ENCODE data around the gene MMP23B.
"Not testable (repeated sequence)": the region's sequence is repeated elsewhere in the genome, so short reads cannot be mapped to it uniquely, and the experiment has no call there.

- not testable (repeated sequence) for TF ChIP-seq CTCF (conservative IDR thresholded peaks at IDR 0.05); ZFX (IDR thresholded peaks at IDR 0.05)
Observed at GRCh38 chr1:1662392-1662791, 30.4 kb downstream of the MMP23B start.

Measured in C4-2B (cell line).